H1 (cell line): Measurements from ENCODE around the gene BTN2A1. TPM values are rescaled to one million over a fixed set of nuclear protein-coding genes. Genes with fewer than 3 reads are reported as not detected.

Experiments
- CTCF ChIA-PET: fragments of 300-600 bp; sonication (Branson Sonifier 250); formaldehyde crosslinking; loops from one replicate; lab custom pipeline; 2021; ENCODE audit not compliant: partially characterized antibody; lab: Charles Lee
- POLR2A ChIA-PET: fragments of 300-600 bp; sonication (Branson Sonifier 250); formaldehyde crosslinking; loops from one replicate; lab custom pipeline; 2021; ENCODE audit warnings: inconsistent platforms; ENCODE audit not compliant: partially characterized antibody; lab: Charles Lee
- DNase-seq, 2 experiments: peaks; one replicate each; pipeline versions ENCODE4 v3.0.0 to v3.0.0-alpha.2; 2010 to 2022; ENCODE audit warnings: low spot score in 2 of 2, low read depth in 1 of 2, mixed read lengths in 1 of 2
- FAIRE-seq: peaks from 2 replicates; lab custom pipeline; 2011; peaks lifted over from hg19 to GRCh38; lab: Jason Lieb, UNC
- H2AFZ ChIP-seq: 2 replicates; pipeline ENCODE4 v1.8.1; 2012; ENCODE audit warnings: low read length, inconsistent platforms
- H2AK5ac ChIP-seq: 2 replicates; pipeline ENCODE4 v1.6.1; 2013; ENCODE audit warnings: low read depth, low read length
- H2BK120ac ChIP-seq: replicated peaks from 2 replicates; pipeline ENCODE3; 2013; ENCODE audit warnings: low read depth, low read length, inconsistent platforms
- H2BK12ac ChIP-seq: 2 replicates; pipeline ENCODE4 v1.6.1; 2013; ENCODE audit warnings: low read depth, low read length
- H2BK15ac ChIP-seq: 2 replicates; pipeline ENCODE4 v1.6.1; 2013; ENCODE audit warnings: low read length
- H2BK20ac ChIP-seq: 2 replicates; pipeline ENCODE4 v1.6.1; 2013; ENCODE audit warnings: low read length
- H2BK5ac ChIP-seq: 2 replicates; pipeline ENCODE4 v1.6.1; 2013; ENCODE audit warnings: low read depth, low read length
- H3K14ac ChIP-seq: 2 replicates; pipeline ENCODE4 v1.6.1; 2013; ENCODE audit warnings: inconsistent platforms; ENCODE audit not compliant: insufficient read length
- H3K18ac ChIP-seq: 2 replicates; pipeline ENCODE4 v1.6.1; 2013; ENCODE audit warnings: low read length; ENCODE audit errors: extremely low read depth
- H3K23ac ChIP-seq: 2 replicates; pipeline ENCODE4 v1.6.1; 2013; ENCODE audit warnings: inconsistent platforms; ENCODE audit not compliant: insufficient read length
- H3K23me2 ChIP-seq: 2 replicates; pipeline ENCODE4 v1.6.1; 2013; ENCODE audit warnings: low read depth, low read length
- H3K27ac ChIP-seq: 2 replicates; pipeline ENCODE4 v1.6.1; 2011; ENCODE audit warnings: low read depth, low read length, inconsistent platforms
- H3K27me3 ChIP-seq, 4 experiments: replicated peaks in 1 of 4; 1 replicate in 1 of 4; 2 replicates in 3 of 4; pipeline versions ENCODE4 v1.6.1 to v1.8.1; 2011 to 2013; ENCODE audit warnings: low read length in 3 of 4, mild to moderate bottlenecking in 3 of 4, inconsistent platforms in 2 of 4, mixed read lengths in 2 of 4, moderate library complexity in 1 of 4; ENCODE audit not compliant: control insufficient read depth in 3 of 4, insufficient read depth in 3 of 4; ENCODE audit errors: extremely low read depth in 1 of 4
- H3K36me3 ChIP-seq, 4 experiments: 2 replicates each; pipeline versions ENCODE4 v1.6.1 to v1.8.1; 2011 to 2013; ENCODE audit warnings: mild to moderate bottlenecking in 4 of 4, low read length in 3 of 4, moderate library complexity in 2 of 4, control low read depth in 1 of 4, inconsistent platforms in 1 of 4; ENCODE audit not compliant: insufficient read depth in 4 of 4, control insufficient read depth in 2 of 4
- H3K4ac ChIP-seq: replicated peaks from 2 replicates; pipeline ENCODE3; 2013; ENCODE audit warnings: low read length, low read depth, mixed read lengths, inconsistent platforms; ENCODE audit not compliant: insufficient read length
- H3K4me1 ChIP-seq, 4 experiments: replicated peaks in 1 of 4; 1 replicate in 1 of 4; 2 replicates in 3 of 4; pipeline versions ENCODE4 v1.6.1 to v1.8.1; 2011 to 2013; ENCODE audit warnings: low read length in 3 of 4, inconsistent platforms in 2 of 4, mixed read lengths in 1 of 4; ENCODE audit not compliant: insufficient read depth in 4 of 4, control insufficient read depth in 3 of 4
- H3K4me2 ChIP-seq, 2 experiments: 2 replicates each; pipeline versions ENCODE4 v1.6.1 to v1.8.1; 2011 to 2013; ENCODE audit warnings: low read depth in 2 of 2, low read length in 2 of 2, control low read depth in 1 of 2, inconsistent platforms in 1 of 2, mild to moderate bottlenecking in 1 of 2; ENCODE audit not compliant: insufficient read depth in 1 of 2
- H3K4me3 ChIP-seq, 4 experiments: fragments of 200-600, 300-600 bp in 1 of 4; sonication (generic), shearing (Covaris generic), sonication (Bioruptor Twin) in 1 of 4; 2 replicates each; pipeline versions ENCODE4 v1.5.1 to v1.8.1; 2011 to 2016; ENCODE audit warnings: low read length in 4 of 4, low read depth in 3 of 4, control low read depth in 2 of 4, inconsistent platforms in 2 of 4, mild to moderate bottlenecking in 2 of 4, mixed read lengths in 1 of 4, moderate library complexity in 1 of 4; ENCODE audit not compliant: insufficient read depth in 2 of 4; ENCODE audit errors: extremely low read depth in 1 of 4
- H3K56ac ChIP-seq: replicated peaks from 2 replicates; pipeline ENCODE3; 2013; ENCODE audit warnings: low read depth, mild to moderate bottlenecking, mixed read lengths, low read length, inconsistent platforms; ENCODE audit not compliant: insufficient read length
- H3K79me1 ChIP-seq: 2 replicates; pipeline ENCODE4 v1.6.1; 2013; ENCODE audit warnings: low read depth, low read length, control low read depth
- H3K79me2 ChIP-seq, 2 experiments: 2 replicates each; pipeline versions ENCODE4 v1.6.1 to v1.8.1; 2012 to 2013; ENCODE audit warnings: low read length in 2 of 2, mild to moderate bottlenecking in 2 of 2, inconsistent platforms in 1 of 2; ENCODE audit not compliant: insufficient read depth in 2 of 2, control insufficient read depth in 1 of 2
- H3K9ac ChIP-seq, 4 experiments: replicated peaks in 1 of 4; 1 replicate in 1 of 4; 2 replicates in 3 of 4; pipeline versions ENCODE4 v1.6.1 to v1.8.1; 2011 to 2013; ENCODE audit warnings: low read depth in 3 of 4, low read length in 3 of 4, control low read depth in 2 of 4, mild to moderate bottlenecking in 2 of 4, moderate library complexity in 2 of 4, inconsistent platforms in 1 of 4; ENCODE audit errors: extremely low read depth in 1 of 4
- H3K9me3 ChIP-seq, 2 experiments: 2 replicates each; pipeline versions ENCODE4 v1.6.1 to v1.8.1; 2012 to 2013; ENCODE audit warnings: mild to moderate bottlenecking in 2 of 2, moderate library complexity in 2 of 2, control low read depth in 1 of 2, inconsistent platforms in 1 of 2, low read depth in 1 of 2, low read length in 1 of 2, mixed read lengths in 1 of 2; ENCODE audit not compliant: insufficient read depth in 2 of 2
- H4K20me1 ChIP-seq, 2 experiments: replicated peaks in 1 of 2; 2 replicates each; pipeline versions ENCODE3 to v1.8.1; 2011 to 2013; ENCODE audit warnings: inconsistent platforms in 2 of 2, low read length in 2 of 2, mild to moderate bottlenecking in 1 of 2; ENCODE audit not compliant: insufficient read depth in 2 of 2, control insufficient read depth in 1 of 2
- H4K5ac ChIP-seq: 2 replicates; pipeline ENCODE4 v1.6.1; 2013; ENCODE audit warnings: low read length, low read depth, mixed read lengths, inconsistent platforms; ENCODE audit not compliant: insufficient read length
- H4K8ac ChIP-seq: 2 replicates; pipeline ENCODE4 v1.8.0; 2013; ENCODE audit warnings: mild to moderate bottlenecking, moderate library complexity, low read length, inconsistent platforms; ENCODE audit not compliant: insufficient read depth; ENCODE audit errors: extremely low read depth
- H4K91ac ChIP-seq: replicated peaks from 2 replicates; pipeline ENCODE3; 2013; ENCODE audit warnings: low read length, mixed read lengths, inconsistent platforms; ENCODE audit not compliant: insufficient read length
- BCL11A ChIP-seq, 2 experiments: IDR thresholded peaks; one replicate each; pipeline ENCODE4 v1.6.1; 2011; ENCODE audit warnings: low read depth in 2 of 2, low read length in 2 of 2, mild to moderate bottlenecking in 2 of 2
- WGBS, 2 experiments: shearing (Covaris generic) in 1 of 2; methylation state at CpG; one replicate each; pipeline versions ENCODE4 v1.1.6 to v1.1.7; 2013 to 2015; ENCODE audit warnings: low lambda C conversion rate in 2 of 2, mixed read lengths in 2 of 2, inconsistent platforms in 1 of 2, low coverage in 1 of 2, missing lambda C conversion rate in 1 of 2; ENCODE audit not compliant: insufficient replicate concordance in 2 of 2, insufficient coverage in 1 of 2, insufficient read length in 1 of 2; ENCODE audit errors: extremely low coverage in 1 of 2, missing lambda C conversion rate in 1 of 2; 5-methylcytosine and 5-hydroxymethylcytosine counted together
- polyA plus RNA-seq, 7 experiments: library from polyadenylated mRNA; depleted of rRNA in 3 of 7; stranded (reverse) in 5 of 7; unstranded in 2 of 7; fragments of >200 nt in 5 of 7; fragments of 200-250 nt in 2 of 7; gene quantifications; 1 replicate in 5 of 7; 2 replicates in 1 of 7; 4 replicates in 1 of 7; pipeline versions ENCODE4 v1.2.1 to v1.2.3, GENCODE V29; 2011 to 2013; ENCODE audit warnings: missing spikeins in 2 of 7, mixed read lengths in 2 of 7
- total RNA-seq: library from RNA; stranded (reverse); fragmentation: NEBNext Ultra II Directional; extraction: Animal tissue kit (Norgen Biotek cat#: 25700); gene quantifications from 2 replicates; pipeline ENCODE4 v1.2.1, GENCODE V29; 2021

BTN2A1 gene
- total and polyA plus RNA-seq, 2 of the 8 experiments (the other 6 are each of a cell fraction or from before 2014, with no cell fraction given) = 8.7 to 11.0 TPM

- Histone ChIP-seq H4K8ac (no peak overlapping the region), H3K27ac (no peak overlapping the region), H3K9me3 (0 out of 4 replicates have a peak, but pooled peaks cover 0 to 3% of the 10 kb centered on the region in 2 experiments), H2BK5ac (no peak overlapping the region)
- no peak for DNase-seq
- TF ChIP-seq BCL11A (IDR thresholded peaks at IDR 0.05; ENCODE audit: low read depth in 2 of 2, low read length in 2 of 2) = no peak
- TF ChIP-seq, all 59 proteins: peak for 0
- no peaks in the 10 kb centered on the region for H3K79me2 ChIP-seq
- no peaks in the 10 kb centered on the region for H3K4me1 ChIP-seq
- CTCF ChIA-PET = no interaction called here
- no peak overlapping the region for H3K4ac ChIP-seq
- H3K14ac ChIP-seq = no peak overlapping the region
- no peak overlapping the region for H2BK120ac ChIP-seq
- no peak overlapping the region for H2AK5ac ChIP-seq
- no peak overlapping the region for H3K23ac ChIP-seq
- no peak overlapping the region for H3K4me2 ChIP-seq
- FAIRE-seq = no peak
- no peak overlapping the region for H3K56ac ChIP-seq
- no peak overlapping the region for H4K91ac ChIP-seq
- H2BK12ac ChIP-seq = no peak overlapping the region
- no peaks in the 10 kb centered on the region for H3K79me1 ChIP-seq
- 94% methylated on average over 1 of the region's 1 CpG; no CpG with 5 or more reads in 1 of the 2 experiments for WGBS, 2 experiments
- no peak overlapping the region for H2AFZ ChIP-seq
- H3K27me3 ChIP-seq = no peaks in the 10 kb centered on the region
- no peak overlapping the region for H2BK15ac ChIP-seq
- no peak overlapping the region for H3K4me3 ChIP-seq
- H3K9ac ChIP-seq = no peak overlapping the region
- no peaks in the 10 kb centered on the region for H4K20me1 ChIP-seq
- POLR2A ChIA-PET = interaction anchor here (0.7 kb wide), 1 partner anchor 8 kb away, joined by 4 read pairs; no protein-coding TSS in a partner anchor
- H3K23me2 ChIP-seq = no peaks in the 10 kb centered on the region
- no peak overlapping the region for H4K5ac ChIP-seq
- no peak overlapping the region for H3K18ac ChIP-seq
- H2BK20ac ChIP-seq = no peak overlapping the region
- no peaks in the 10 kb centered on the region for H3K36me3 ChIP-seq
Measured at GRCh38 chr6:26487466-26487865, 29.7 kb downstream of the BTN2A1 start.
